Measurements from ENCODE around the gene KLHL35.
"Not testable (repeated sequence)": the region's sequence is repeated elsewhere in the genome, so short reads cannot be mapped to it uniquely, and the experiment has no call there.

Gene KLHL35

GRCh38 chr11:75428281-75428724 lies 4.7 kb downstream of the KLHL35 start:
- H3K4me3 ChIP-seq (ENCODE audit: low read depth, low read length), result peak overlapping the region; percentile 40
- peak; percentile 60 for DNase-seq (ENCODE audit: low read depth)

- DNase-seq (ENCODE audit: low read depth), result no peak
- no peak overlapping the region for H3K4me3 ChIP-seq (ENCODE audit: low read depth, low read length)
Observed at GRCh38 chr11:75427181-75427580, 5.8 kb downstream of the KLHL35 start.

GRCh38 chr11:75426720-75427086 lies 6.3 kb downstream of the KLHL35 start:
- no peak overlapping the region for H3K4me3 ChIP-seq (ENCODE audit: low read depth, low read length)
- no peak for DNase-seq (ENCODE audit: low read depth)

- H3K4me3 ChIP-seq (ENCODE audit: low read depth, low read length), result no peak overlapping the region
- no peak for DNase-seq (ENCODE audit: low read depth)
Observed at GRCh38 chr11:75425422-75425821, 7.6 kb downstream of the KLHL35 start.

GRCh38 chr11:75424396-75424795 lies 8.6 kb downstream of the KLHL35 start:
- no peak for DNase-seq (ENCODE audit: low read depth)
- H3K4me3 ChIP-seq (ENCODE audit: low read depth, low read length), result no peak overlapping the region

GRCh38 chr11:75423721-75424120 lies 9.3 kb downstream of the KLHL35 start:
- no peak for DNase-seq (ENCODE audit: low read depth)
- no peak overlapping the region for H3K4me3 ChIP-seq (ENCODE audit: low read depth, low read length)

GRCh38 chr11:75422248-75423231 lies 10.5 kb downstream of the KLHL35 start:
- no peak for DNase-seq (ENCODE audit: low read depth)
- no peak overlapping the region for H3K4me3 ChIP-seq (ENCODE audit: low read depth, low read length)

GRCh38 chr11:75421902-75422247 lies 11.1 kb downstream of the KLHL35 start:
- DNase-seq (ENCODE audit: low read depth), result no peak
- no peak overlapping the region for H3K4me3 ChIP-seq (ENCODE audit: low read depth, low read length)

- no peak overlapping the region for H3K4me3 ChIP-seq (ENCODE audit: low read depth, low read length)
- no peak for DNase-seq (ENCODE audit: low read depth)
Observed at GRCh38 chr11:75421035-75421602, 11.9 kb downstream of the KLHL35 start.

- DNase-seq (ENCODE audit: low read depth), result no peak
Observed at GRCh38 chr11:75420224-75421034, 12.6 kb downstream of the KLHL35 start.

GRCh38 chr11:75413864-75414263 lies 19.1 kb downstream of the KLHL35 start:
- no peak overlapping the region for H3K4me3 ChIP-seq (ENCODE audit: low read depth, low read length)
- no peak for DNase-seq (ENCODE audit: low read depth)

More at GRCh38 chr11:75420224-75421034, 12.6 kb downstream of the KLHL35 start:
- no peak overlapping the region for H3K4me3 ChIP-seq (ENCODE audit: low read depth, low read length)

- not testable (repeated sequence) for DNase-seq (ENCODE audit: low read depth); H3K4me3 ChIP-seq (ENCODE audit: low read depth, low read length)
Observed at GRCh38 chr11:75413146-75413545, 19.9 kb downstream of the KLHL35 start.

GRCh38 chr11:75409971-75410370 lies 23.0 kb downstream of the KLHL35 start:
- DNase-seq (ENCODE audit: low read depth); H3K4me3 ChIP-seq (ENCODE audit: low read depth, low read length): not testable (repeated sequence)

- H3K4me3 ChIP-seq (ENCODE audit: low read depth, low read length), result no peak overlapping the region
- no peak for DNase-seq (ENCODE audit: low read depth)
Observed at GRCh38 chr11:75408957-75409219, 24.1 kb downstream of the KLHL35 start.

GRCh38 chr11:75406338-75406777 lies 26.6 kb downstream of the KLHL35 start:
- DNase-seq (ENCODE audit: low read depth), result no peak

GRCh38 chr11:75403983-75404658 lies 28.9 kb downstream of the KLHL35 start:
- DNase-seq (ENCODE audit: low read depth), result no peak

More at GRCh38 chr11:75406338-75406777, 26.6 kb downstream of the KLHL35 start:
- H3K4me3 ChIP-seq (ENCODE audit: low read depth, low read length), result no peak overlapping the region

GRCh38 chr11:75403037-75403436 lies 30.0 kb downstream of the KLHL35 start:
- no peak for DNase-seq (ENCODE audit: low read depth)
- H3K4me3 ChIP-seq (ENCODE audit: low read depth, low read length), result no peak overlapping the region

More at GRCh38 chr11:75403983-75404658, 28.9 kb downstream of the KLHL35 start:
- H3K4me3 ChIP-seq (ENCODE audit: low read depth, low read length), result no peak overlapping the region

GRCh38 chr11:75402002-75402773 lies 30.8 kb downstream of the KLHL35 start:
- H3K4me3 ChIP-seq (ENCODE audit: low read depth, low read length), result peak overlapping the region; percentile 99
- no peak for DNase-seq (ENCODE audit: low read depth)
